ENCODE data around the gene SLC12A2. TPM values are rescaled to one million over a fixed set of nuclear protein-coding genes. Genes with fewer than 3 reads are reported as not detected.

The SLC12A2 gene
- polyA plus RNA-seq, 1 of the 3 experiments (the other 2 are of a cell fraction), result 5.6 TPM

DNA sequence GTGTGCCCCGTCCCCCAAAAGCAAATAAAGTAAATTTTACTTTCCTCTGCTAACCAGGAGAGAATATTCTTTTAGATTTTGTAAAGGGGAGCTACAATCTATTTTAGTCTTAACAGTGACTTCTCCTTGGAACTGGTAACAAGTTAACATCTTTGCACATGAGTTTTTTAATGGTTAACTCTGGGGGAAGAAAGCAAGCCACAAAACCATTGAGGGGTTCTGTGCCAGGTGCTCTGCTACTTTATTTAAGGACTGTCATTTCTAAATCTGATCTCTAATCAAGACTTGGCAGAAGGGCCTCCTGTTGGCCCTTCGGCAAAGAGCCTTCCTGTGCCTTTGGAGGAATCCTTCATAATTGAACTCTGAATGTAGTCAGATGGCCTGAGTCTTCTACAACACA is 153.4 kb downstream of the SLC12A2 start:
- Histone ChIP-seq H3F3A (replicated peaks; ENCODE audit: insufficient read depth) (no peaks in the 10 kb centered on the region), H3K9me3 (no peaks in the 10 kb centered on the region), H3K4me2 (no peak overlapping the region), H2AFZ (ENCODE audit: low read depth) (no peak overlapping the region), H3K36me3 (replicated peaks in 1 of 2; ENCODE audit: control insufficient read depth in 1 of 2, insufficient read depth in 2 of 2, low read length in 1 of 2) (no peaks in the 10 kb centered on the region), H3K27me3 (ENCODE audit: insufficient read depth) (peaks cover 11% of the 10 kb centered on the region; the same call in 1 of the 2 replicates), H3K9me2 (no peaks in the 10 kb centered on the region), H3K4me3 (ENCODE audit: low read depth in 2 of 2, low read length in 1 of 2) (no peak overlapping the region), H3K27ac (ENCODE audit: low read depth in 2 of 2, low read length in 1 of 2) (peak overlapping the region in 1 of 2 experiments; percentile 28; a peak in 1 of 4 replicates), H4K20me1 (ENCODE audit: insufficient read depth) (no peaks in the 10 kb centered on the region), H3K4me1 (ENCODE audit: control insufficient read depth in 1 of 2, insufficient read depth in 2 of 2, low read depth in 1 of 2, low read length in 1 of 2) (peaks cover 0 to 6% of the 10 kb centered on the region in 2 experiments; a peak in 2 of 4 replicates), H3K79me2 (ENCODE audit: insufficient read depth) (no peaks in the 10 kb centered on the region), H3K9ac (no peak overlapping the region)
- no peak for DNase-seq
- 1% methylated on average over 2 of the region's 2 CpGs for WGBS (ENCODE audit: low lambda C conversion rate)
- TF ChIP-seq, protein P1, sequence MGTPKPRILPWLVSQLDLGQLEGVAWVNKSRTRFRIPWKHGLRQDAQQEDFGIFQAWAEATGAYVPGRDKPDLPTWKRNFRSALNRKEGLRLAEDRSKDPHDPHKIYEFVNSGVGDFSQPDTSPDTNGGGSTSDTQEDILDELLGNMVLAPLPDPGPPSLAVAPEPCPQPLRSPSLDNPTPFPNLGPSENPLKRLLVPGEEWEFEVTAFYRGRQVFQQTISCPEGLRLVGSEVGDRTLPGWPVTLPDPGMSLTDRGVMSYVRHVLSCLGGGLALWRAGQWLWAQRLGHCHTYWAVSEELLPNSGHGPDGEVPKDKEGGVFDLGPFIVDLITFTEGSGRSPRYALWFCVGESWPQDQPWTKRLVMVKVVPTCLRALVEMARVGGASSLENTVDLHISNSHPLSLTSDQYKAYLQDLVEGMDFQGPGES (IDR thresholded peaks at IDR 0.05; ENCODE audit: low read depth, low read length), result no peak
- no peak for TF ChIP-seq JUND (IDR thresholded peaks at IDR 0.05)
- ChIA-PET POLR2A (no interaction called here), CTCF (no interaction called here)

DNA sequence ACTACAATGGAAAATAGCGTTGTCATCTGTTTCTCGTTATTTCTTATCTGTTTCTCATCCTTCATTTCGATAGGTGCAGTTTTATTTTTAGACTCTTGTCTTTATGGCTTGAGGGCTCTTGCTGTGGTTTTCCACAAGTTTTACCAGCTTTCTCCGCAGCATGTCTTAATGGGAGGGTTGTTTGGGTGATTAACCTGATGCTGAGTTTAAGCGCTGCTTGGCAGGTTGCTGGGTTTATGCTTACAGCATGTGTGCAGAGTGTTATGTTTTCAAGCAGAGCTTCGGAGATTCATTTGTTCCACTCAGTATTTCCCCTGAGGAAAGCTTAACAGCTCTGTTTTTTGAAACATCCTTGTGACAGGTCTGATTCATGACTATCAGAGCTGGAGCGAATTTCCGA is 154.0 kb downstream of the SLC12A2 start:
- CTCF ChIA-PET, result no interaction called here

More for the DNA sequence above, 154.0 kb downstream of the SLC12A2 start:
- Histone ChIP-seq H2AFZ (ENCODE audit: low read depth) (no peak overlapping the region), H3K4me1 (ENCODE audit: control insufficient read depth in 1 of 2, insufficient read depth in 2 of 2, low read depth in 1 of 2, low read length in 1 of 2) (peaks cover 0 to 6% of the 10 kb centered on the region in 2 experiments; a peak in 2 of 4 replicates), H3K36me3 (replicated peaks in 1 of 2; ENCODE audit: control insufficient read depth in 1 of 2, insufficient read depth in 2 of 2, low read length in 1 of 2) (no peaks in the 10 kb centered on the region), H3K27me3 (ENCODE audit: insufficient read depth) (peaks cover 11% of the 10 kb centered on the region; the same call in 1 of the 2 replicates), H3F3A (replicated peaks; ENCODE audit: insufficient read depth) (no peaks in the 10 kb centered on the region), H4K20me1 (ENCODE audit: insufficient read depth) (no peaks in the 10 kb centered on the region), H3K4me3 (ENCODE audit: low read depth in 2 of 2, low read length in 1 of 2) (no peak overlapping the region), H3K4me2 (no peak overlapping the region), H3K9ac (no peak overlapping the region), H3K9me2 (no peaks in the 10 kb centered on the region), H3K79me2 (ENCODE audit: insufficient read depth) (no peaks in the 10 kb centered on the region), H3K27ac (ENCODE audit: low read depth in 2 of 2, low read length in 1 of 2) (peak overlapping the region in 1 of 2 experiments; percentile 62; a peak in 1 of 4 replicates), H3K9me3 (no peaks in the 10 kb centered on the region)
- WGBS (ENCODE audit: low lambda C conversion rate), result 5% methylated on average over 8 of the region's 8 CpGs
- POLR2A ChIA-PET, result no interaction called here
- 0 out of 2 replicates have a peak, but pooled peaks have one; percentile 14 for TF ChIP-seq TCF12 (IDR thresholded peaks at IDR 0.05)
- TF ChIP-seq NFIC (IDR thresholded peaks at IDR 0.05; ENCODE audit: borderline replicate concordance), result no peak
- DNase-seq, result no peak
